HG03439 (cell line): Measurements from ENCODE around the gene IKBIP.
"Not testable (repeated sequence)": the region's sequence is repeated elsewhere in the genome, so short reads cannot be mapped to it uniquely, and the experiment has no call there.

ENCODE experiments used
- ATAC-seq: cut with Tn5 transposase; IDR thresholded peaks from one replicate; pipeline ENCODE4 v1.9.1; 2021; ENCODE audit warnings: mild to moderate bottlenecking, moderate library complexity; ENCODE audit not compliant: unreplicated experiment

The IKBIP gene

GRCh38 chr12:98578392-98578791 is 66.2 kb downstream of the IKBIP start:
- ATAC-seq = no peak

GRCh38 chr12:98576795-98577194 is 67.8 kb downstream of the IKBIP start:
- not testable (repeated sequence) for ATAC-seq

GRCh38 chr12:98575013-98575412 is 69.6 kb downstream of the IKBIP start:
- ATAC-seq = no peak
